HG03571 (cell line): ENCODE data around the gene SMC6.

ENCODE experiments used
- ATAC-seq: cut with Tn5 transposase; IDR thresholded peaks from one replicate; pipeline ENCODE4 v1.9.1; 2021; ENCODE audit not compliant: unreplicated experiment

Gene SMC6

DNA sequence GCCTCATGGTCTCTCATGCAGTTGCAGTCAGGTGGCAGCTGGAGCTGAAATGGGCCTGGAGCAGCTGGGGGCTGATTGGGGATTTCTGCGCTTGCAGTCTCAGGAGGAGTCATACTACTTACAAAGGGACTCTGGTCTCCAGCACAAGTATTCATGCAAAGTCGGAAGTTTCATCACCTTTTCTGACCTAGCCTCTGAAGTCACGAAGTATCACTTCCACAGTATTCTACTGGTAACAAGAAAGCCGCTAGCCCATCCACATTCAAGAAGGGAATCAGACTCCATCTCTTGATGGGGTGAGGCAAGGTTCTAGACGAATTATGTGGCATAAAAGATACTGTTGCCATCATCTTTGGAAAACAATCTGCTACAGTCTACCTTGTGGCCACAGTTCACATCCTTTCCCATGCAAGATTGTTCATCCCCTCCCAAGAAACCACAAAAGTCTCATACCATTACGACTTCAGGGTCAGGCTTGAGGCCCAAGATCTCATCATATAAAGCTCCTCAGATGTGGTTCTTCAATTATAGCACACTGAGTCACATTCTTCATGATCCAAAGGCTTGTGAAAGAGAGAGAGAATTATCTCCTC, 95.3 kb downstream of the SMC6 start:
- no peak for ATAC-seq

- ATAC-seq, result no peak
Measured at GRCh38 chr2:17657759-17658158, 95.9 kb downstream of the SMC6 start.

GRCh38 chr2:17652681-17653394, 100.8 kb downstream of the SMC6 start:
- no peak for ATAC-seq

GRCh38 chr2:17649026-17649425, 104.6 kb downstream of the SMC6 start:
- no peak for ATAC-seq

DNA sequence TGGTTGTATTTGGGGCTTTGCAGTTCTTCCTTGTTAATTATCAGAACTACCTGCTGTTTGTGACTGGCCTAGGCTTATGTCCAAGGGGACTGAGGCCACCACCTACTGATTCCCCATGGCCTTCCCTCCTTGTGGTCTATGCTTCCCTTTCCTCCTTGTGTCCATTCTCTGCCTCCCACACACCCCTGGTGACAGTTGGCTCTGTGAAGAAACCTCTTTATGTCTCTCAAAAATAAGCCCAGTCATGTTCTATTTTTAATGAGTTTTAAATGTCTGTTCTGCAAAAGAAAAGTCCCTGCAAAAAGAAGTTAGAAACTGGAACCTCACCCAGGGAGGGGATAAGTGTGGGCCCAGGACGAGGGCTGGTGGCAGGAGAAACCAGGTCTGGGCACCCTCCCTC, 105.0 kb downstream of the SMC6 start:
- ATAC-seq, result no peak

DNA sequence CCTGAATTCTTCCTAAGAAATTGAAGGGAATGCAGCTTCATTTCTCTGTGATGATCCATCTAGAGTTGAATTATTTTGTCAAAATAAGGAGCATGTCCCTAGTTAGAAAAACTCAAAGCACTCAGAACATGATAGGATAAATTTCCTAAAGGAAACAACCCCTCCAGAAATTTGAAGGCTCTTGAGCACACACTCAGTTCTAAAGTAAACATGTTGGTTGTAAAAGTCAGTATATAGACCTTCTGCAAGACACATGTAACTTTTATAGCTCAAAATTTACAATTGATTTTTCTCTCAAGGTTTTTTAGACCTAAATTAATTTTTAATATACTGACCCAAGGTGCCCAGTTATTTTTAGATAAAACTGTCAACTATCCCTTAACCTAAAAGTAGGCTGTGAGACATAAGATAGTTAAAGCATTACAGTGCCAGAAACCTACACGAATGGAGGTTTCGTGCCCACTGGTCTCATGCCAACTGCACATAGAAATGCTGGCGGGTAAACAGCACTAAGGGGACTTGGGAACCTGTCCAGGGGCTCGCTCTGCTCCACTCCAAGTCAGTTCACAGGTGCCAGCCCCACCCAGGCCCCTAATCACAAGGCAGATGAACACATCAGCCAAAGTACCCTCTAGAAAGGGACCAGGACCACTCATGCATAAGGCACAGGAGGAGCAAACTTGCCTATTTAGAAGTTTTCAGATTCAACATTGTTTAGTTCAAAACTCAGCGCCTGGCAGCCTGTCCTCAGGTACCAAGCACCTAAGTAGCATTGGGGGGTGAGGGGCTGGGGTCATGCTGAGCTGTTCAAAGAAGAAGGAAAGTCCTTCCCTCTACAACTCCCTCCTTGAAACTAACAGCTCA, 106.5 kb downstream of the SMC6 start:
- ATAC-seq, result no peak

GRCh38 chr2:17646081-17646554, 107.5 kb downstream of the SMC6 start:
- ATAC-seq, result peak; percentile 84

GRCh38 chr2:17644997-17645720, 108.5 kb downstream of the SMC6 start:
- no peak for ATAC-seq

- no peak for ATAC-seq
Measured at GRCh38 chr2:17643031-17643615, 110.5 kb downstream of the SMC6 start.

GRCh38 chr2:17640406-17640805, 113.2 kb downstream of the SMC6 start:
- ATAC-seq, result no peak

DNA sequence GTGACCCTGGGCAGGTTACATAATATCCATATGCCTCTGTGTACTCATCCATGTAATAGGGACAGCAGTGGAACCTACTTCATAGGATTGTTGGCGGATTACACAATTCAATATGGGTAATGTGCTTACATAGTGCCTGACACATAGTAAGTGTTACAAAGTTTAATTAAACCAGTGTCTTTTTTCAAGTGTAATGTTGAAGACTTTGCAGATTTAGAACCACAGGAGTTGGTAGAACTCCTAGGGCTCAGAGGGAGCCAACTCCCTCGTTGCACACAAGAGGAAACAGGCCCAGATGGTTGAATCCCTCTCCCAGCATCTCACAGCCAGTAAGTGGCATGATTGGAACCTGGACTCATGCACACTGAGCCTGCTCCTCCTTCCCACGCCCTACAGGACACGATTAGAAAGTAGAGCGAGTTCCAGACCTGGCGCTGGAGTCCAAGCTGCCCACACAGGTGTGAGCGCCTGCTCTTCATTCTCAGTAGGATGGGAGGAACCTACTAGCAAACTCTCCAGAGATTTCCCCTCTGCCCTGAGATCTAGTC, 115.3 kb downstream of the SMC6 start:
- no peak for ATAC-seq

GRCh38 chr2:17637131-17637906, 116.3 kb downstream of the SMC6 start:
- no peak for ATAC-seq

DNA sequence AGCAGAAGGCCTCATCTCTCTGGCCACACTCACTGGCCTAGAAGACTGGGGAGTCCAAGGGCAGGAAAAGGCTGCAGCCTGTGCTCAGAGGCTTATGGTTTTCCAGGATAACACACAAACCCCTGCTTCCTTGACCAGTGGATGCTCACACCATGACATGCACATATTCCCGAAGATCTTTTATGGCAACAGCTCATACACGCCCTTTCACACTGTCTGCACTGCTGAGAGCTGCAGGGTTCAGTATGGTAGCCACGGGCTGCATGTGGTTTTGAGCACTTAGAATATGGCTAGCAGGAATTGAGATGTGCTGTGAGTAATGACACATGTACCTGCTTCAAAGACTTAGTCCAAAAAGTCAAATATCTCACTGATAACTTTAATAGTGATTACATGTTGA, 117.4 kb downstream of the SMC6 start:
- ATAC-seq, result no peak

GRCh38 chr2:17634997-17635396, 118.6 kb downstream of the SMC6 start:
- ATAC-seq, result no peak

- no peak for ATAC-seq
Measured at GRCh38 chr2:17630089-17630488, 123.5 kb downstream of the SMC6 start.

DNA sequence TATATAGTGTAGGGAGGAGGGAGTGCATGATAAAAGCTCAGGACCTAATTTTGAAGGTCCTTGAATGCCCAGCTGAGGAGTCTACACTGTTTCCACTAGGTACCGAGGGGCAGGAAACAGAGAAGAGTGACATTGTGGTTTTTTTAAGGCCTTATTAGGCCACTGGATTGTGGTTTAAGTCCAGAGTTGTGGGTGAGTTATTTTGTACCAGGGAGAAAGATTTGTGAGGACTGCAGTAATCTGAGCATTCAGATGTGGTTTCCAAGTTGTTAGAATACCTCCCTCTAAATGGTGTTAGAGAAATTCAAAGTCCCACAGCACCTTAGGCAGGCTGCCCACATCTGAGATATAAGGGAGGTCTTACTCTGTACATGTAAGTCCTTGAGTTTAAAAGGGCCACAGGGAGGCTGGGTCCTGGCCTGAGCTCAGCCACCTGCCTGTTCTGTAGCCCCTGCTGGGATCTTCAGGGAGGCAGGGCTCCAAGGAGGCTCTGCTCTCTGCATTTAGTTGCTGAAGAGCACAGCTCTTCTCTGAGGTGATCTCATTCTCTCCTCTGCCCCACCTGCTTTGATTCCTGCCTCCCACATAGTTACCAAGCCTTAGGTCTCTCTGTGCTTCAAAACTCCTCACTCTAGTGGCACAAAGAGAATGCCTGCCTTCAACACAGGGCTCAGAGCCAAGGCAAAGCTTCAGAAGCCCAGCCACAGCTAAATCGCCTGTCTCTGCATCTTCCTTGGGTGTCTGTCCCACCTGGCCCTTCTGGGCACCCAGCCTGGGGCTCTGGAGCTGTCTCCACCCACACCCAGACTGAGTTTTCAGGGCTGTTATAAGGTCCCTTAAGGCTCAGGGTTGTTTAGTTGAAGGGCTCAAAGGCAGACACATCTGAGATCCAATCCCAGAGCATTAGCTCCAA, 125.0 kb downstream of the SMC6 start:
- ATAC-seq, result no peak

DNA sequence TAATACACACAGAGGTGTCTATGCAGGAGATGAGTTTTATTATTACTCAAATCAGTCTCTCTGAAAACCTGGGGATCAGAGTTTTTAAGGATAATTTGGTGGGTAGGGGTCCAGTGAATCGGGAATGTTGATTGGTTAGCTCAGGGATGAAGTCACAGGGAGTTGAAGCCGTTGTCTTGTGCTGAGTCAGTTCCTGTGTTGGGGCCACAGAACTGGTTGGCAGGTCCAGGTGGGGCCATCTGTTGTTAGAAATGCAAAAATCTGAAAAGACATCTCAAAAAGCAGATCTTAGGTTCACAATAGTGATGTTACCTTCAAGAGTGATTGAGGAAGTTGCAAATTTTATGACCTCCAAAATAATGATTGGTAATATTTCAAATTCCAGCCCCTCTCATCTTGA, 126.2 kb downstream of the SMC6 start:
- ATAC-seq, result no peak

- no peak for ATAC-seq
Measured at GRCh38 chr2:17626986-17627385, 126.6 kb downstream of the SMC6 start.

GRCh38 chr2:17625446-17625845, 128.2 kb downstream of the SMC6 start:
- ATAC-seq, result no peak
